ENCODE measurements around the gene ZBTB46. TPM values are rescaled to one million over a fixed set of nuclear protein-coding genes. Genes with fewer than 3 reads are reported as not detected.

The ZBTB46 gene
- polyA plus RNA-seq, 3 donors: 0.07 to 2.3 (median 0.37) TPM

DNA sequence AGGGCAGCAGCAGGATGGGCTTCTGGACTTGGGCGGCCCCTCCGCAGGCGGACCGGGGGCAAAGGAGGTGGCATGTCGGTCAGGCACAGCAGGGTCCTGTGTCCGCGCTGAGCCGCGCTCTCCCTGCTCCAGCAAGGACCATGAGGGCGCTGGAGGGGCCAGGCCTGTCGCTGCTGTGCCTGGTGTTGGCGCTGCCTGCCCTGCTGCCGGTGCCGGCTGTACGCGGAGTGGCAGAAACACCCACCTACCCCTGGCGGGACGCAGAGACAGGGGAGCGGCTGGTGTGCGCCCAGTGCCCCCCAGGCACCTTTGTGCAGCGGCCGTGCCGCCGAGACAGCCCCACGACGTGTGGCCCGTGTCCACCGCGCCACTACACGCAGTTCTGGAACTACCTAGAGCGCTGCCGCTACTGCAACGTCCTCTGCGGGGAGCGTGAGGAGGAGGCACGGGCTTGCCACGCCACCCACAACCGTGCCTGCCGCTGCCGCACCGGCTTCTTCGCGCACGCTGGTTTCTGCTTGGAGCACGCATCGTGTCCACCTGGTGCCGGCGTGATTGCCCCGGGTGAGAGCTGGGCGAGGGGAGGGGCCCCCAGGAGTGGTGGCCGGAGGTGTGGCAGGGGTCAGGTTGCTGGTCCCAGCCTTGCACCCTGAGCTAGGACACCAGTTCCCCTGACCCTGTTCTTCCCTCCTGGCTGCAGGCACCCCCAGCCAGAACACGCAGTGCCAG lies 134.3 kb downstream of the ZBTB46 start, which contains the start of gene TNFRSF6B:
Gene TNFRSF6B (plus strand): TSS at position 25 of the 729 bp plus-strand sequence. CDS start 116 bp downstream, at position 141.
- intact Hi-C loops (cut with micrococcal nuclease): no loop called here
- H3K4me2 ChIP-seq (replicated peaks; ENCODE audit: extremely low read depth, low read length, poor library complexity, severe bottlenecking): peak within 1 kb of the TSS; percentile 22
- H3K9me3 ChIP-seq (replicated peaks in 1 of 2; ENCODE audit: control insufficient read depth in 1 of 2, insufficient read depth in 1 of 2, low read length in 2 of 2): no peaks in the 10 kb centered on the region
- no peak for DNase-seq
- no peak within 1 kb of the TSS for H3K27ac ChIP-seq (ENCODE audit: low read depth in 1 of 2, low read length in 2 of 2)
- H3K36me3 Mint-ChIP-seq: peaks cover 5 to 11% of the 10 kb centered on the region in 2 donors
- H3K4me3 Mint-ChIP-seq: peak within 1 kb of the TSS in 1 of 2 donors; percentile 57
- no peak for TF ChIP-seq CTCF (IDR thresholded peaks at IDR 0.05)
- H3K79me2 ChIP-seq (ENCODE audit: insufficient read depth, low read length): no peaks in the 10 kb centered on the region
- peaks cover 0 to 12% of the 10 kb centered on the region in 2 donors for H3K27me3 ChIP-seq (ENCODE audit: control insufficient read depth in 2 of 2, insufficient read depth in 2 of 2, low read length in 2 of 2)
- no peak within 1 kb of the TSS for H2AFZ ChIP-seq (ENCODE audit: insufficient read depth, low read depth, low read length, poor library complexity, severe bottlenecking)
- H3K9me3 Mint-ChIP-seq: no peaks in the 10 kb centered on the region
- H3K27ac Mint-ChIP-seq: no peak within 1 kb of the TSS
- peaks cover 46% of the 10 kb centered on the region for H4K20me1 ChIP-seq (ENCODE audit: insufficient read depth, low read length)
- WGBS (ENCODE audit: insufficient coverage): 3% methylated on average over 51 of the region's 52 CpGs
- peaks cover 0 to 9% of the 10 kb centered on the region in 2 donors for H3K36me3 ChIP-seq (replicated peaks in 1 of 2; ENCODE audit: control insufficient read depth in 1 of 2, insufficient read depth in 2 of 2, low read length in 2 of 2)
- no peak within 1 kb of the TSS for H3K9ac ChIP-seq (ENCODE audit: insufficient read depth, low read length, poor library complexity, severe bottlenecking)
- peaks cover 2 to 21% (median 3%) of the 10 kb centered on the region in 3 donors for H3K27me3 Mint-ChIP-seq (ENCODE audit: low read depth in 3 of 3)
- H3K4me1 Mint-ChIP-seq: peaks cover 16% of the 10 kb centered on the region
- no peak within 1 kb of the TSS for H3K4me3 ChIP-seq (replicated peaks in 1 of 3; ENCODE audit: low read depth in 2 of 3, low read length in 3 of 3)
- peaks cover 16% of the 10 kb centered on the region in 2 donors for H3K4me1 ChIP-seq (ENCODE audit: control insufficient read depth in 1 of 2, insufficient read depth in 2 of 2, low read length in 2 of 2)

GRCh38 chr20:63696306-63696627 lies 134.8 kb downstream of the ZBTB46 start:
- Histone ChIP-seq H3K9ac (ENCODE audit: insufficient read depth, low read length, poor library complexity, severe bottlenecking) (no peak overlapping the region), H3K36me3 (replicated peaks in 1 of 2; ENCODE audit: control insufficient read depth in 1 of 2, insufficient read depth in 2 of 2, low read length in 2 of 2) (peaks cover 0 to 9% of the 10 kb centered on the region in 2 donors), H3K9me3 (replicated peaks in 1 of 2; ENCODE audit: control insufficient read depth in 1 of 2, insufficient read depth in 1 of 2, low read length in 2 of 2) (no peaks in the 10 kb centered on the region), H4K20me1 (ENCODE audit: insufficient read depth, low read length) (peaks cover 43% of the 10 kb centered on the region), H3K4me2 (replicated peaks; ENCODE audit: extremely low read depth, low read length, poor library complexity, severe bottlenecking) (peak overlapping the region; percentile 22), H3K27me3 (ENCODE audit: control insufficient read depth in 2 of 2, insufficient read depth in 2 of 2, low read length in 2 of 2) (peaks cover 0 to 12% of the 10 kb centered on the region in 2 donors), H3K4me1 (ENCODE audit: control insufficient read depth in 1 of 2, insufficient read depth in 2 of 2, low read length in 2 of 2) (peaks cover 16% of the 10 kb centered on the region in 2 donors), H3K4me3 (replicated peaks in 1 of 3; ENCODE audit: low read depth in 2 of 3, low read length in 3 of 3) (no peak overlapping the region), H2AFZ (ENCODE audit: insufficient read depth, low read depth, low read length, poor library complexity, severe bottlenecking) (no peak overlapping the region), H3K27ac (ENCODE audit: low read depth in 1 of 2, low read length in 2 of 2) (no peak overlapping the region), H3K79me2 (ENCODE audit: insufficient read depth, low read length) (no peaks in the 10 kb centered on the region)
- no peak for DNase-seq
- H3K27ac Mint-ChIP-seq: no peak overlapping the region
- peaks cover 9 to 17% of the 10 kb centered on the region in 2 donors for H3K36me3 Mint-ChIP-seq
- intact Hi-C loops (cut with micrococcal nuclease): no loop called here
- H3K4me1 Mint-ChIP-seq: peaks cover 16% of the 10 kb centered on the region
- peaks cover 2 to 21% (median 3%) of the 10 kb centered on the region in 3 donors for H3K27me3 Mint-ChIP-seq (ENCODE audit: low read depth in 3 of 3)
- no peaks in the 10 kb centered on the region for H3K9me3 Mint-ChIP-seq
- WGBS (ENCODE audit: insufficient coverage): 2% methylated on average over 4 of the region's 6 CpGs
- no peak overlapping the region for H3K4me3 Mint-ChIP-seq
- TF ChIP-seq CTCF (IDR thresholded peaks at IDR 0.05): no peak
